HG02943 (cell line): ENCODE measurements around the gene DHCR24.

ENCODE experiments used
- ATAC-seq: cut with Tn5 transposase; IDR thresholded peaks from one replicate; pipeline ENCODE4 v1.9.1; 2021; ENCODE audit warnings: mild to moderate bottlenecking, low read depth, moderate library complexity; ENCODE audit not compliant: unreplicated experiment

The DHCR24 gene

DNA sequence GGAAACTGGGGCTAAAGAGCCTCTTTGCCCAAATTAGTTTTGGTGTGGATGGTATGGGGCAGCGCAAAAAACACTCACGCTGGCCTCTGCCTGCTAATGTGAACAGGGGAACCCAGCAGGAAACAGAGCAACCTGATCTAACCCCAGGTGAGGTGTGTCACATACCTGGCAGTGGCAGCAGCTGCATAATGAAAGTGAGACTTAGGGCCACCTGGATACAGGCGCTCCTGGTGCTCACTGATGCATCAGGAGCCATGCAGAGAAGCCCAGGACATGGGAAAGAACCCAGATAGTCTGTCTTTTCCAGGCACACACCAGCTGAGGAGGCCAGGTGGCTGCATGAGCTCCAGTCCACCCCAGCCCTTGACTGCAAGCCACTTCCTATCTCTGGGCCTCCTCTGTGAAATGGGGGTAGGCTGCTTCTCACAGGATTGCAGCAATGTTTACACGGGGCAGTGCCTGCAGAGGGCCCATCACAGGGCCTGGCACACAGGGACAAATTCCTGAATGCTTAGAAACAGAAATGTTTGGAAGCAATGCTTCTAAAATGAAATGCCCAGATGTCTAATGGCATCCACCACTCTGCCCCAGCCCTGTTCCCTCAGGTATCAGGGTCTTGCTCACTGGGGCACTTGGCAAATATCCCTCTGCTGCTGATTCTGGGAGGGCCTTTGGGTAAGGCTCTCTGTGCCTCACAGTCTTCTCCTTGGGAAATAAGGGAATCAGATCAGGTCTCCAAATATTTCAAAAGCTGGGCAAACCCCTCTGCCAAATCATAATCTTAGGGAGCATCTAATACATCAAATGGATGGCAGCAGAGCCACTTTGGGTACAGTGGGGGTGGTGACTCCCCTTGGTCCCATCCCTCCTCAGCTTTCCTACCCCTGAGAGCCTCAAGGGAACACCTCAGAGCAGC lies 19.9 kb downstream of the DHCR24 start:
- no peak for ATAC-seq

DNA sequence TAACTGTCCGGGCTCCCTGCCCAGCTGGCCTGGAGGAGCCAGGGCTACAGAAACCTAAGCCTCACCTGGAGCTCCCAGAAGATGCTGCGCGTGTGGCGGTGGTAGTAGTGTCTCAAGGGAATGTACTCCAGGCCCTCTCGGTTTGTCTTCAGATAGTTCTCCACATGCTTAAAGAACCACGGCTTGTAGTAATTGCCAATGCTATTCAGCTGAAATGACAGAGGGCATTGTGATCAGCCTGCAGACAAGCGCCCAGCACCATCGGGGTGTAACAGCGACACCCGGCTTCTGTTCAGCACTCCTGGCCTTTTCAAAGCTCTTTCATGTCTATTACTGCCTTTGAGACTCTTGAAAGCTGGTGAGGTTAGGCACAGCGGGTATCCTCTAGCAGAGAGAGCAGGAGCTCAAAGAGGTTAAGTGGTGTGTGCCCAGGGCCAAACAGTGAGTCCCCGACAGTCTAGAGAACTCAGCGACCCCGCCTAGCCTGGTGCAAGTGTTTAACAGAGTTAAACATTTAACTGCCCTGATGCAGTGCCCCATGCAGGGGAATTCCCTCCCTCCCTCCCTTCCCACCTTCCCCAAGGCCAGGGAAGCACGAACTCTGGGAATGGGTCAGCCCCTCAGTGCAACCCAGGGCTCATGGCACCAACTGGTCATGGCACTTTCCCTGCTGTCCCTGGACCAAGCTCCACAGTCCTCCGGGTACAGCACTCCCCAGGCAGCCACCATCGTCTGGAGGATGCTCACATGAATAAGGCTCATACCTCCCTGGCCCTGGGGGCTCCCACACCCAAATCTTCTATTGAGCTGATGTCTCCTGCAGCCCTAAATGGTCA lies 21.5 kb downstream of the DHCR24 start:
- ATAC-seq: no peak

DNA sequence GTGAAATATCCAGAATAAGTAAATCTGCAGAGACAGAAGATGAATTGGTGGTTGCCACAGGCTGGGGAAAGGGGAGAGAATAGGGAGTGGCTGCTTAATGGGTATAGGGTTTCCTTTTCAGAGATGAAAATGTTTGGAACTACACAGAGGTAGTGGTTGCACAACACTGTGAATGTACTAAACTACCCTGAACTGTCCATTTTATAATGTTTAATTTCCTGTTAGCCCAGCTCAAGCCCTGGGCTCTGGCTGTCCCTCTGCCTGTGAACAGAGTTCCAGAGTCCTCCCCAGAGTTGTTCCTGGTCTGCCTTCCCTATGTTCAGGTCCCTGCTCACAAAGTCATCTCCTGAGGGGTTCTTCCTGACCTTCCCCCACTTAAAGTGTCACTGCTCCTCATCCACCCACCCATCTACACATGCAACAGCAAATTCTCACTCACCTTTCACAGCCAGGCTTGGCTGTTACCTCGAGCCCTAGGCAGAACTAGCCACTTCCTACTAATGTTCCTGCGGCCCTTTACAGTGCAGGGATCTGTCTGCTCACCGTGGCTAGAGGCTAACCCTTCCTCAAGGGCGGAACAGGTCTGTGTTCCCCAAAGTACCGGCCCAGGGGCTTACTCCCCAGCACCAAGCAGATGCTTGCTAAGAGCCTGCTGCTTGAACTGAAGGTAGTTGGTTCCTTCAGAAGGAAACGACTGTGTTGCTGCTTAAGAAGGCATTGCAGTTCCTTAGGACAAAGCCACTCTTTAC lies 22.4 kb downstream of the DHCR24 start:
- ATAC-seq: no peak

DNA sequence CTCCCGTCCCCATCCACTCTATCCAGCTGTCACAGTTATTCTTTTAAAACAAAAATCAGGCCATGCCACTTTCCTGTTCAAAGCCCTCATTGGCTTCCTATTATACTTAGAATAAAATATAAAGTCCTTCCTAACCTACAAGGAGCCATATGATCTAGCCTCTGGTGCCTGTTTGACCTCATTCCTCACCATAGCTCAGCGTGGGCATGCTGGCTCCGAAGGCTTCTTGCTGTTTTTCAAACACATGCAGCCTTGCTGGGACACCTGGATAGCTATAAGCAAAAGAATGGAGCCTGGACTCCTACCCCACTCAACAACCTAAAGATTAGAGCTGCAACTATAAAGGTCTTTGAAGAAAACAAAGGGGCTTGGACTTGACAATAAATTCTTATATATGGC lies 23.7 kb downstream of the DHCR24 start:
- no peak for ATAC-seq

DNA sequence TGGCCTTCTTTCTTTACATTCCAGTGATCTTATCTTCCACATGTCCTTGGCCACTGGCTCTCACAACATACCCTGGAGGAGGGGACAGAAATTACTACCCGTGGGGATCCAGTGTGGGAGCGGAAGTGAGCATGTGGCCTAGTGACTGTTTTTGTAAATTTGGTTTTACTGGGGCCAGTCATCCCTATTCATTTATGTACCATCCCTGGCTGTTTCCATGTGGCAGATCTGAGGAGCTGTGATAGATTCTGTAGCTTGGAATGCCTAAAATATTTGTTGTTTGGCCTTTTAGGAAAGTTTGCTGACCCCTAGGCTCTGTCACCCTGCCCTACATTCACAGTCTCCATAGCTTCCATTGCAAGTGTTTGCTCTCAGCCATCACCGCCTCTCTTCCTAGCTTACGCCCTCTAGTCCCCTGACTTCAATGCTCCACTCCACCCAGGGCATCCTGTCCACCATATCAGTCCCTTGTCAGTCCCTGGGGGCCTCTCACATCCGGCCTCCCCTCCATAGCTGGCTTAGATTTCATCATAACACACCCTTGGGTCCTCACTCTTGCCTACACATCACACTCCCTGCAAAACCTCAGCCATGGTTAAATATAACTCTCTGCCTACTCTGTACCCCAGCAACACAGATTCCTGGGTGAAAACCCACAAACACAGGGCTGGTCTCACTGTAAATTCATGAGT lies 25.8 kb downstream of the DHCR24 start:
- no peak for ATAC-seq

GRCh38 chr1:54859700-54860391 lies 27.1 kb downstream of the DHCR24 start:
- ATAC-seq: no peak

DNA sequence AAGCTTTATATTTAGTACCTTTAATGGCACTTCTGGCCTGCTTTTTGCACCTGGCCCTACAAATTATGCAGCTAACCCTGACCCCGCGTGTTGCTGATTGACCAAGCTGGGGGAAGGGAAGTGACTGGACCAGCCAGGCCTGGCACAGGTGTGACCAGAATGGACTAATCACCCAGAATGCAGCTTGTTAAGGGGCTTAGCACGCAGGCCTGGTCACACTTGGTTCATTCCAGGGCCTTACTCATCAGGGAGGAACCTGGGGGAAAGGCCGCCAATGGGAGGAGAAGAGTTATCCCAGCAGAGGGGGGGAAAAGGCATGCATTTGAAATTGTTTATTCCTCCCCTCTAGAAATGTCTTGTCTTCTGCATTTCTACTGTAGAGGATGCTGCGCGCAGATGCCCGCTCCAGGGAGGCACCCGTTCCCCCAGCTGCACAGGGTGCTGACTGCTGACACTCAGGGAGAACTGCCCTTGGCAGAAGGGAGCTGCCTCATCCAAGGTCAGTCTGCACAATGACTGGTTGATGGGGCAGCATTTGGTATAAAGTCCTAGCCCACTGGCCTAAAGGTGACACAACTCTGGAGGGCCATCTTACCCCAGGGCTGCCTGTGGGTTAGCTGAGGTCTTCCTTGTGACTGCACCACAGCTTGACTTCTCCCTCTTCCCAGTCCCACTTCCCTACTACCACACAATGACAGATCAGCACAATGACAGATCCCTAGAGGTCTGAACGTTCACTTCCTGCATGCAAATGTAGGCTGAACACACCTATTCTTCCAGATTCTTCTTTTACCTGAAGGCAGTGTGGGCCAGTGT lies 29.0 kb downstream of the DHCR24 start:
- no peak for ATAC-seq

DNA sequence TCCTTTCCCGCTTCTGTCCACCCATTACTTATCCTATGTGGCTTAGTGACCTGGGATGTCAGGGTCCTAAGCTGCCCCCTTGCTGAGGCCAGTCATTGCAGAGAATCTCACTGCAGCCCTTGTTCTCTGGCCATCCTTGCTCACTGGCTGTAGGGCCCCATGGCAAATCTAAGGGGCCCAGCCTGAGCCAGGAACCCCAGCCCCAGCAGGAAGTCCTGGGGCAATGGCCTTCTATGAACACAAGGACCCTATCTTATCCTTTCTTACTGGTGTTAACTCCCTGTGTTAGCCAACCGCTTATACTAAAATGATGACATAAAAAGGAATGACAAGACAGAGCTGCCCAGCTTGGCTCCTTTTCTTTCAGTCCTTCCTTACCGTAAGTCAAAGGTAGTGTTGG lies 29.9 kb downstream of the DHCR24 start:
- ATAC-seq: no peak

DNA sequence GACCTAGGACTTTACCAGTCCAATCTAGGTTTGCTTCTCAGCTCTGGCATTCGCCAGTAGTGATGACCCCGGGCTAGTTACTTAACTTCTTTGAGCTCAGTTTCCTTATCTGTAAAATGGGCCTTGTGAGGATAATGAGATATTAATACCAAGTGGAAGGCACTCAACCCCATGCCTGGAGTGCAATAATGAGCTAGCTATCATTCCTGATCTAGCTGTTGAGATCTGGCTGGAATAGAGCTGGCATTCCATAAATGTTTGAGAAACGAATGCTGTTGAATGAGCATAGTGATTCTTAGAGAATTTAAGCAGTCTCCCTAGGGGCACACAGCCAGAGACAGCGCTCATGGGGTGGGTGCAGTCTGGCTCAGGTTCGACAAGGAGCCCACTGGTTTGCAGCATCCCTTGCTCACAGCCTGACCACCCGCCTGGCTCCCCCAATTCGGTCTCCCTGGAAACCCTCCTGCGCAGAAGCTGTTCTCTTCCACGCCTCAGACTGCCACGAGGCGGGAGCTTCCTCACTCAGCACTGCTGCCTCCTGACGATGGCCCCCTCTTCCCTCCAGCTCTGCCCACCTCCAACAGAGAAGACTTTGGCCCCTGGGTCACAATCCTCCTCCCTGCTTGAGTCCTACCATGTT lies 32.5 kb downstream of the DHCR24 start:
- no peak for ATAC-seq

DNA sequence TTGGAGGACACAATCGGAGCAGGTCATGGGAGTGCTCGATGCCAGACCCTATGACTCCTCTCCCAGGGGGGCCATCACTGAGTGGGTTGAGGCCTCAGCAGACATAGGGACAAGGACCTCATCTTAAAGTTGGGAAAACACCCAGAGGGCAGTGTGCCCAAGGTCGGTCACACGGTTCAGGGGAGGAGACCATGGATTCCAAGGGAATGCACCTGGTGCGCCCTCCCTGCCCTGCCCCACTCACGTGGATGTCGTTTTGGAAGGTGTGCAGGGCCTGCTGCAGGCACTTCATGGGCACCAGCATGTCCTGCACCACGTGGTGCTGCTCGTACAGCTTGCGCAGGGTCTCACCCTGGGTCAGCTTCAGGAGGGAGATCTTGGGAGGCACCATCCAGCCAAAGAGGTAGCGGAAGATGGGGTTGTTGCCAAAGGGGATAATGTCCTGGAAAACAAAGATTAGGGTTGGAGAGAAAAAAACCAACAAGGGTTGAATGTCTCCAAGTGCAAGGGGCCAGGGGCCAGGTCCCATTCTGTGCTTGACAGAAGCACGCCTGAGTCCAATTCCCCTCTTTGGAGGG lies 33.1 kb downstream of the DHCR24 start:
- ATAC-seq: no peak

DNA sequence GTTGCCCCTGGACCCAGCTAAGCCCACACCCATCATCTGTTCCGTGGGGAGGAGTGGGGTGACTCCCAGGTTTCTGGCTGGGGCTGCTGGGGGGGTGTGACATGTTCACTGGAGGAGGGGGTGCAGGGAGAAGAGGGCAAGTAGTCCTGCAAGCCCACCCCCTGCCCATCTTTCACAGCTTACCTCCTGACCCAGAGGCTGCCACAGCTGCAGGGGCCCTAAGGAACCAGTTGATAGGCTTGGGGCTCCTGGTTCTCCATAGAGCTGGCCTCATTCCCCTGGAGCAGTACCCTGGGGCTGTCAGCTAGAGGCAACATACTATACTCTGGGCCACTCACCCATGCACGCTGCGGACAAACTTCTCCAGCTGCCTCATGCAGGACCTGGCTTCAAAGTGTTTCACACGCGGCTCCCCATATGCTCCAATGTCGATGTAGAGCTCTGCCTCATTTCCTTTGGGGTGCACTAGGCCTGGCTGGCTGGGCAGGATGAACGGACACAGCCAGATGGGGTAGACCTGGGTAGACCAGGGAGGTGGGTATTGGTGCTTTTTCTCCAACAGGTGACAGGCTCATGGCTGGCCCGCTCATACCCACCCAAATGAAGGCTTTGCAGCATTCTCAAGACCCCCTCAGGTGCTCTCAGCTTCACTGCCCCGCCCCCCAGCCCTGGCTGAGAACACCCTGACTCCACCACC lies 33.8 kb downstream of the DHCR24 start:
- ATAC-seq: no peak

DNA sequence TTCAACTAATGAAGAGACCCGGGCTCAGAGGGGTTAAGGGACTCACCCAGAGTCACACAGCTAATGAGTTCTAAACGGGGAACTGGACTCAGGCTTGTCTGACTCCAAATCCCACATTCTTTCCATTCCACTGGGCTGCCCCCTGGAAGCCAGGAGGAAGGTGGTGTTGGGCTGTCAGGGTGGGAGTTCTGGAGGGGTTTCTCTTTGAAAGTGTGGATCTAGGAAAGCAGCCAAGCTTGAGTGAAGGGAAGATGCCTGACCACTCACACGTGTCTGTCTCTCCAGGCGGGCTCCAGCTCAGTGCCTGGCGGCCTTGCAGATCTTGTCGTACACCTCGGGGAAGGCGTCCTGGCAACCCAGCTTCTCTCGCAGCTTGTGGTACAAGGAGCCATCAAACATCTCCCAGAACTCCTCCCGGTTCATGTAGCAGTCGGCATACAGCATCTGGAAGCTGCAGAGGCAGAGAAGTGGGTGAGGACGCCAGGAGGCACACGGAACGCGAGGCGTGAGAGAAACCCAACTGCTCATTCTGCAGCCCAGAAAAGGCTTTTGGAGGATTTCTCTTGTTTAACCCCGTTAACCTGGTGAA lies 35.0 kb downstream of the DHCR24 start:
- ATAC-seq: no peak

DNA sequence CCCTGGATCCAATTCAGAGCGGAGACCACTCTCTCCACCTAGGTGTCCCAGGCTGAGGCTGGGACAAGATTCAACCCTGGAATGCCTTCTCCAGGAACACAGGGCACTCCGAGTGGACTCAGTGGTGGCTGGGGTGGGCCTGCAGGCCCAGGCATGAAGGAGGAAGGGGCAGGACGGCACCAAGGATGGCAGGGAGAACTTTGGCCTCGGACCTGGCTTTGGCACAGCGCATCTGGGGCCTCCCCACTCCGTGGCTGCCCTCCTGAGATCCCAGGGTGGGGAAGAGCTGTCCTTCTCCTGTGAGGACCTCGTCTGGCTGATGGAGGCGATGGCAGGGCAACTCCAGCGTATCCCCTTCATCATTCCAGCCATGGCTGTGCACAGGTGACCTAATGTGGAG lies 35.6 kb downstream of the DHCR24 start:
- ATAC-seq: no peak

DNA sequence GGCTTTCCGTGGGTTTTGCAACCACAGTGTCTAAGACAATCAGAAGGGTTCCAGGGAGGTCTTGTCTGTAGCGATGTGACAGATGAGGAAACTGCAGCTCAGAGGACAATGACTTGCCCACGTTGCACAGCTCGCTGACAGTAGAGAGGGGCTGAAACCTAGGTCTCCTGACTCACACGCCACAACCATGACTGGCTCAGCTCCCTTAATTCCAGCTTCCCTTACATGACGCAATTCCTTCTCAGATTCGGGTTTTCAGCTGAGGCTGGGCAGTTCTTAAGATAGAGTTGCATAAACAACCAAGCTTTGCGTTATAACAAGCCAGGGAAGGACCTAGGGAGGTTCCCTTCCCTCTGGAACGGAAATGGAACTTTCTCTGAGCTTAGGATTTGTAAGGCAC lies 36.3 kb downstream of the DHCR24 start:
- ATAC-seq: no peak

- no peak for ATAC-seq
Observed at GRCh38 chr1:54850069-54850730, 36.8 kb downstream of the DHCR24 start.

- ATAC-seq: no peak
Observed at GRCh38 chr1:54849219-54850068, 37.6 kb downstream of the DHCR24 start.
